Measurements from ENCODE around the gene PMEL. TPM values are rescaled to one million over a fixed set of nuclear protein-coding genes. Genes with fewer than 3 reads are reported as not detected.
A peak's percentile ranks its signal among the peaks of the same experiment; 100 is the strongest.

The PMEL gene
- total and polyA plus RNA-seq, 9 of the 15 experiments (the other 6 are each of a cell fraction or from before 2014, with no cell fraction given): 0.36 to 2.0 (median 0.98) TPM

- TF ChIP-seq, protein P1, sequence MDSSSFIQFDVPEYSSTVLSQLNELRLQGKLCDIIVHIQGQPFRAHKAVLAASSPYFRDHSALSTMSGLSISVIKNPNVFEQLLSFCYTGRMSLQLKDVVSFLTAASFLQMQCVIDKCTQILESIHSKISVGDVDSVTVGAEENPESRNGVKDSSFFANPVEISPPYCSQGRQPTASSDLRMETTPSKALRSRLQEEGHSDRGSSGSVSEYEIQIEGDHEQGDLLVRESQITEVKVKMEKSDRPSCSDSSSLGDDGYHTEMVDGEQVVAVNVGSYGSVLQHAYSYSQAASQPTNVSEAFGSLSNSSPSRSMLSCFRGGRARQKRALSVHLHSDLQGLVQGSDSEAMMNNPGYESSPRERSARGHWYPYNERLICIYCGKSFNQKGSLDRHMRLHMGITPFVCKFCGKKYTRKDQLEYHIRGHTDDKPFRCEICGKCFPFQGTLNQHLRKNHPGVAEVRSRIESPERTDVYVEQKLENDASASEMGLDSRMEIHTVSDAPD (CRISPR knock-in tag; IDR thresholded peaks at IDR 0.05): no peak
- TF ChIP-seq TAF9B (IDR thresholded peaks at IDR 0.05; ENCODE audit: partially characterized antibody) (no peak), XRCC5 (IDR thresholded peaks at IDR 0.05; ENCODE audit: low read depth, low read length) (0 out of 2 replicates have a peak, but pooled peaks have one; percentile 28), TAL1 (IDR thresholded peaks at IDR 0.05) (no peak), SIN3A (IDR thresholded peaks at IDR 0.05; ENCODE audit: borderline replicate concordance in 2 of 2, control insufficient read depth in 1 of 2, low read depth in 2 of 2, low read length in 2 of 2) (peak; percentile 43 to 45; a peak in 2 of 4 replicates), HMGN3 (IDR thresholded peaks at IDR 0.05; ENCODE audit: borderline replicate concordance, extremely low read depth, insufficient read length, low read depth, low read length) (peak; percentile 52), DPF2 (IDR thresholded peaks at IDR 0.05) (peak; percentile 5; the same call in 1 of the 2 replicates), CEBPG (CRISPR knock-in tag; IDR thresholded peaks at IDR 0.05) (no peak), CEBPG (tag; conservative IDR thresholded peaks at IDR 0.05 in 1 of 2, IDR thresholded peaks at IDR 0.05 in 1 of 2) (no peak), ATF4 (CRISPR knock-in tag; IDR thresholded peaks at IDR 0.05) (no peak), RFX1 (IDR thresholded peaks at IDR 0.05) (peak; percentile 54; the same call in 1 of the 2 replicates), SP1 (CRISPR knock-in tag; IDR thresholded peaks at IDR 0.05) (peak; percentile 82), SMARCE1 (IDR thresholded peaks at IDR 0.05) (no peak), SIN3B (IDR thresholded peaks at IDR 0.05; ENCODE audit: low read depth) (no peak), STAT5B (CRISPR knock-in tag; IDR thresholded peaks at IDR 0.05) (no peak), MBD2 (IDR thresholded peaks at IDR 0.05; ENCODE audit: borderline replicate concordance, low read depth) (peak; percentile 49; the same call in 1 of the 2 replicates)
- TF ChIP-seq, protein P2, sequence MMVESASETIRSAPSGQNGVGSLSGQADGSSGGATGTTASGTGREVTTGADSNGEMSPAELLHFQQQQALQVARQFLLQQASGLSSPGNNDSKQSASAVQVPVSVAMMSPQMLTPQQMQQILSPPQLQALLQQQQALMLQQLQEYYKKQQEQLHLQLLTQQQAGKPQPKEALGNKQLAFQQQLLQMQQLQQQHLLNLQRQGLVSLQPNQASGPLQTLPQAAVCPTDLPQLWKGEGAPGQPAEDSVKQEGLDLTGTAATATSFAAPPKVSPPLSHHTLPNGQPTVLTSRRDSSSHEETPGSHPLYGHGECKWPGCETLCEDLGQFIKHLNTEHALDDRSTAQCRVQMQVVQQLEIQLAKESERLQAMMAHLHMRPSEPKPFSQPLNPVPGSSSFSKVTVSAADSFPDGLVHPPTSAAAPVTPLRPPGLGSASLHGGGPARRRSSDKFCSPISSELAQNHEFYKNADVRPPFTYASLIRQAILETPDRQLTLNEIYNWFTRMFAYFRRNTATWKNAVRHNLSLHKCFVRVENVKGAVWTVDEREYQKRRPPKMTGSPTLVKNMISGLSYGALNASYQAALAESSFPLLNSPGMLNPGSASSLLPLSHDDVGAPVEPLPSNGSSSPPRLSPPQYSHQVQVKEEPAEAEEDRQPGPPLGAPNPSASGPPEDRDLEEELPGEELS (CRISPR knock-in tag; IDR thresholded peaks at IDR 0.05; ENCODE audit: borderline replicate concordance): no peak
- TF ChIP-seq, protein P3, sequence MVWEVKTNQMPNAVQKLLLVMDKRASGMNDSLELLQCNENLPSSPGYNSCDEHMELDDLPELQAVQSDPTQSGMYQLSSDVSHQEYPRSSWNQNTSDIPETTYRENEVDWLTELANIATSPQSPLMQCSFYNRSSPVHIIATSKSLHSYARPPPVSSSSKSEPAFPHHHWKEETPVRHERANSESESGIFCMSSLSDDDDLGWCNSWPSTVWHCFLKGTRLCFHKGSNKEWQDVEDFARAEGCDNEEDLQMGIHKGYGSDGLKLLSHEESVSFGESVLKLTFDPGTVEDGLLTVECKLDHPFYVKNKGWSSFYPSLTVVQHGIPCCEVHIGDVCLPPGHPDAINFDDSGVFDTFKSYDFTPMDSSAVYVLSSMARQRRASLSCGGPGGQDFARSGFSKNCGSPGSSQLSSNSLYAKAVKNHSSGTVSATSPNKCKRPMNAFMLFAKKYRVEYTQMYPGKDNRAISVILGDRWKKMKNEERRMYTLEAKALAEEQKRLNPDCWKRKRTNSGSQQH (CRISPR knock-in tag; IDR thresholded peaks at IDR 0.05): no peak
- TF ChIP-seq, protein P4, sequence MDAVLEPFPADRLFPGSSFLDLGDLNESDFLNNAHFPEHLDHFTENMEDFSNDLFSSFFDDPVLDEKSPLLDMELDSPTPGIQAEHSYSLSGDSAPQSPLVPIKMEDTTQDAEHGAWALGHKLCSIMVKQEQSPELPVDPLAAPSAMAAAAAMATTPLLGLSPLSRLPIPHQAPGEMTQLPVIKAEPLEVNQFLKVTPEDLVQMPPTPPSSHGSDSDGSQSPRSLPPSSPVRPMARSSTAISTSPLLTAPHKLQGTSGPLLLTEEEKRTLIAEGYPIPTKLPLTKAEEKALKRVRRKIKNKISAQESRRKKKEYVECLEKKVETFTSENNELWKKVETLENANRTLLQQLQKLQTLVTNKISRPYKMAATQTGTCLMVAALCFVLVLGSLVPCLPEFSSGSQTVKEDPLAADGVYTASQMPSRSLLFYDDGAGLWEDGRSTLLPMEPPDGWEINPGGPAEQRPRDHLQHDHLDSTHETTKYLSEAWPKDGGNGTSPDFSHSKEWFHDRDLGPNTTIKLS (IDR thresholded peaks at IDR 0.05; ENCODE audit: borderline replicate concordance, low read depth): 0 out of 2 replicates have a peak, but pooled peaks have one; percentile 18
Measured at GRCh38 chr12:55966408-55967281, 803 bp upstream of the PMEL start, which contains the start of gene CDK2 (continued).
